Stimulated activated CD4-positive, alpha-beta T cell treated with anti-CD3 and anti-CD28 coated beads, TNF-alpha, amount 100 ng/mL, for 48 hours (primary cell): Measurements from ENCODE around the gene PHETA1.
"Not testable (repeated sequence)": the region's sequence is repeated elsewhere in the genome, so short reads cannot be mapped to it uniquely, and the experiment has no call there.

ENCODE experiments used
- DNase-seq, 3 donors: peaks; one replicate each; pipeline ENCODE4 v3.0.0-alpha.2; 2020; ENCODE audit warnings: low read depth in 3 of 3

PHETA1 gene

GRCh38 chr12:111405149-111405858, 36.4 kb upstream of the PHETA1 start:
- DNase-seq = peak; percentile 99

- peak; percentile 52 to 66 (median 61) for DNase-seq
Measured at GRCh38 chr12:111404362-111405148, 35.7 kb upstream of the PHETA1 start.

GRCh38 chr12:111402490-111402824, 33.6 kb upstream of the PHETA1 start:
- DNase-seq = not testable (repeated sequence)

GRCh38 chr12:111401167-111401605, 32.3 kb upstream of the PHETA1 start:
- no peak for DNase-seq

GRCh38 chr12:111399741-111400404, 31.0 kb upstream of the PHETA1 start:
- DNase-seq = not testable (repeated sequence)

- DNase-seq = no peak
Measured at GRCh38 chr12:111398530-111398929, 29.6 kb upstream of the PHETA1 start.

GRCh38 chr12:111396726-111397445, 28.0 kb upstream of the PHETA1 start:
- DNase-seq = peak; percentile 71 to 90 (median 84)

GRCh38 chr12:111396271-111396670, 27.4 kb upstream of the PHETA1 start:
- DNase-seq = not testable (repeated sequence)

GRCh38 chr12:111395336-111396187, 26.7 kb upstream of the PHETA1 start:
- no peak for DNase-seq

GRCh38 chr12:111394480-111394879, 25.6 kb upstream of the PHETA1 start:
- no peak for DNase-seq

- DNase-seq = no peak
Measured at GRCh38 chr12:111393700-111394300, 24.9 kb upstream of the PHETA1 start.

GRCh38 chr12:111390910-111391309, 22.0 kb upstream of the PHETA1 start:
- DNase-seq = no peak

- no peak for DNase-seq
Measured at GRCh38 chr12:111389635-111390034, 20.7 kb upstream of the PHETA1 start.

- DNase-seq = no peak
Measured at GRCh38 chr12:111387747-111388323, 18.9 kb upstream of the PHETA1 start.

GRCh38 chr12:111386885-111387284, 18.0 kb upstream of the PHETA1 start:
- DNase-seq = no peak

GRCh38 chr12:111384596-111384995, 15.7 kb upstream of the PHETA1 start:
- DNase-seq = no peak

- no peak for DNase-seq
Measured at GRCh38 chr12:111379942-111380554, 11.2 kb upstream of the PHETA1 start.

GRCh38 chr12:111377440-111377839, 8.5 kb upstream of the PHETA1 start:
- no peak for DNase-seq

GRCh38 chr12:111373231-111373630, 4.3 kb upstream of the PHETA1 start:
- not testable (repeated sequence) for DNase-seq
